B cell (primary cell): ENCODE data around the gene CLCF1.

Experiments
- CTCF ChIP-seq: fragments of 200-600 bp; IDR thresholded peaks from one replicate; pipeline ENCODE4 v1.8.0; 2022; ENCODE audit warnings: antibody characterized with exemption, mild to moderate bottlenecking
- EZH2 ChIP-seq: IDR thresholded peaks from 2 replicates; pipeline ENCODE4 v1.6.1; 2012; ENCODE audit warnings: borderline replicate concordance, low read depth, mild to moderate bottlenecking, moderate library complexity, low read length; ENCODE audit not compliant: insufficient read depth, poor library complexity, severe bottlenecking

GRCh38 chr11:67422891-67423290, 49.5 kb upstream of the CLCF1 start:
- TF ChIP-seq EZH2 (no peak), CTCF (no peak)
